NB4 (cell line): Measurements from ENCODE around the gene FZD8.

Experiments
- DNase-seq: peaks from one replicate; pipeline ENCODE4 v3.0.0; 2010; ENCODE audit warnings: low read depth
- H3K4me3 ChIP-seq: one replicate; pipeline ENCODE4 v1.5.1; 2011; ENCODE audit warnings: mild to moderate bottlenecking, low read depth, low read length, moderate library complexity
- MYC ChIP-seq: IDR thresholded peaks from 2 replicates; pipeline ENCODE4 v1.6.1; 2011; ENCODE audit warnings: low read depth, low read length
- POLR2A ChIP-seq: IDR thresholded peaks from 2 replicates; pipeline ENCODE4 v1.6.1; 2011; ENCODE audit warnings: mild to moderate bottlenecking; ENCODE audit not compliant: insufficient read length; ENCODE audit errors: extremely low read depth
- TF ChIP-seq, protein P1 (sequence below): IDR thresholded peaks from 2 replicates; pipeline ENCODE4 v1.6.1; 2011; ENCODE audit warnings: low read depth, low read length
- TF ChIP-seq, protein P2 (sequence below): IDR thresholded peaks from one replicate; pipeline ENCODE4 v1.5.1; 2012; ENCODE audit warnings: low read depth, low read length

The FZD8 gene

DNA sequence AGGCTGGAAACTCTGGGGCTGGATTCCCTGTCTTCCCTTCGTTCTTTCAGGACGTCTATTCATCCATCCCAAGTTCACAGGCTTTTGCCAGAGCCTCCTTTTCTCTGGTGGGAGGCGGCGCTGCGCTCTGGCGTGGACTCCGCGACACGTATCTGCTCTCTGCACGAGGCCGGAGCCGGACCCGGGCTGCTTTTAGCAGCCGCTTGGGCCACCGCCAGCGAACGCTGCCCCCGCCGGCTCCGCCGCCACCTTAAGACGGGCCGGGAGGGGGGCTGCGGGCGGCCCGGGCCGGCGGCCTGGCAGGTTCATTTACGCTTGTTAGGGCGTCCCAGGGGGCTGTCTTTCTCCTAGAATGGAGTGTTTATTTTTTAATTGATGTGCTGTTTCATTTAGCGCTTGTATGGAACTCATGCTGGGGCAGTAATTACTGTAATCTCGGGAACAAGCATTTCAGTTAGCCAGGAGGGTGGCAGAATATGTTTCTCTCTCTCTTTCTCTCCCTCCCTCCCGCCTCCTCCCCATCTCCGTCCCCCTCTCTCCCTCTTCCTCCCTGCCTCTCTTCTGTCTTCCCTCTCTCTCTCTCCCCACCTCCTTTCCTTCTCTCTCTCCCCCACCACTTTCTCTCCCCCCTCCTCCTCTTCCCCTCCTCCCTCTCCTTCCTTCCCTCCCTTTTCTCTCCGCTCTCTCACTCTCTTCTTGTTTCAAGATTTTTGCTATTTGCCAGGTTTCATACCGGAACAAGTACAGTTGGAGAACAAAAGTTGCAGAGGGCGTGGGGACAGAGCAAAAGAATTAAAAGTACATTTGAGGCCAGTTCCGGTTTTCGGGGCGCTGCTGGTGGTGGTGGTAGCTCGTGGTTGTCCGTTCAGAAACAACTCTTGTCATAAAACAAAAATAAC is 1.3 kb upstream of the FZD8 start:
- DNase-seq, result peak; percentile 12
- TF ChIP-seq, protein P1, sequence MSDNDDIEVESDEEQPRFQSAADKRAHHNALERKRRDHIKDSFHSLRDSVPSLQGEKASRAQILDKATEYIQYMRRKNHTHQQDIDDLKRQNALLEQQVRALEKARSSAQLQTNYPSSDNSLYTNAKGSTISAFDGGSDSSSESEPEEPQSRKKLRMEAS, result no peak
- TF ChIP-seq, protein P2, sequence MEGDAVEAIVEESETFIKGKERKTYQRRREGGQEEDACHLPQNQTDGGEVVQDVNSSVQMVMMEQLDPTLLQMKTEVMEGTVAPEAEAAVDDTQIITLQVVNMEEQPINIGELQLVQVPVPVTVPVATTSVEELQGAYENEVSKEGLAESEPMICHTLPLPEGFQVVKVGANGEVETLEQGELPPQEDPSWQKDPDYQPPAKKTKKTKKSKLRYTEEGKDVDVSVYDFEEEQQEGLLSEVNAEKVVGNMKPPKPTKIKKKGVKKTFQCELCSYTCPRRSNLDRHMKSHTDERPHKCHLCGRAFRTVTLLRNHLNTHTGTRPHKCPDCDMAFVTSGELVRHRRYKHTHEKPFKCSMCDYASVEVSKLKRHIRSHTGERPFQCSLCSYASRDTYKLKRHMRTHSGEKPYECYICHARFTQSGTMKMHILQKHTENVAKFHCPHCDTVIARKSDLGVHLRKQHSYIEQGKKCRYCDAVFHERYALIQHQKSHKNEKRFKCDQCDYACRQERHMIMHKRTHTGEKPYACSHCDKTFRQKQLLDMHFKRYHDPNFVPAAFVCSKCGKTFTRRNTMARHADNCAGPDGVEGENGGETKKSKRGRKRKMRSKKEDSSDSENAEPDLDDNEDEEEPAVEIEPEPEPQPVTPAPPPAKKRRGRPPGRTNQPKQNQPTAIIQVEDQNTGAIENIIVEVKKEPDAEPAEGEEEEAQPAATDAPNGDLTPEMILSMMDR, result no peak
- TF ChIP-seq MYC (no peak), POLR2A (no peak)
- no peak overlapping the region for H3K4me3 ChIP-seq

DNA sequence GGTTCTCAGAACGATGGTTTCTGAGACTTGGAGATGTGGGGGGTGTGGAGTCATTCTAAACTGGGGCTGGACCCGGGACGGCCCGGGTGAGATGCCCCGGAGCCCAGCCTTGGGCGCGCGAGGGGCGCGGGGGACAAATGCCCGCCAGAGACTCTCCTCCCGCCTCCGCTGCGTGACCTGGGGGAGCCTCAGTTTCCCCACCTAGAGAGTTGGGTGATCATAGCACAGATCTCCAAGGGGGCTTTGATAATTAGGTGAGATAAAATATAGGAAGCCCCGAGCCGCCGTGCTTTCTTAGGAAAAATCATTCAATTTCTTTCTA is 658 bp upstream of the FZD8 start:
- TF ChIP-seq, protein P1, result no peak
- TF ChIP-seq POLR2A (no peak), MYC (no peak)
- TF ChIP-seq, protein P2, result no peak
- H3K4me3 ChIP-seq, result no peak overlapping the region
- DNase-seq, result no peak

DNA sequence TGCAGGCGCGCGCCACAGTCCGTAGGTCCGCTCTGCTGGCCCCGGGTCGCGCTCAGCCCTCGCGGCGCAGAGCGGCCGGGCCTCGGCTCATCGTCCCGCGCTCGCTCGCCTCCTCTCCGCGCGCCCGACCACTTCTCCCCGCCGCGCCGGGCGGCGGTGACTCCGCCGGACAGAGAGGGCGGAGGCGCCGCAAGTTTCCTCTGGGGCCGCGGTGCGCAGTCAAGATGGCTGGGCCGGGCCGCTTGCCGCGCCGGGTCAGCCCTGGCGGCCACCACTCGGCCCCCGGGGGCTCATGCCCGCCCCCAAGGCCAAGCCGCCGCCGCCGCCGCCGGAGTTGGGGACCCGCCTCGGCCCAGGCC is 441 bp downstream of the FZD8 start:
- DNase-seq, result no peak
- TF ChIP-seq, protein P2, result no peak
- TF ChIP-seq, protein P1, result no peak
- TF ChIP-seq POLR2A (no peak), MYC (no peak)
- H3K4me3 ChIP-seq, result no peak overlapping the region

DNA sequence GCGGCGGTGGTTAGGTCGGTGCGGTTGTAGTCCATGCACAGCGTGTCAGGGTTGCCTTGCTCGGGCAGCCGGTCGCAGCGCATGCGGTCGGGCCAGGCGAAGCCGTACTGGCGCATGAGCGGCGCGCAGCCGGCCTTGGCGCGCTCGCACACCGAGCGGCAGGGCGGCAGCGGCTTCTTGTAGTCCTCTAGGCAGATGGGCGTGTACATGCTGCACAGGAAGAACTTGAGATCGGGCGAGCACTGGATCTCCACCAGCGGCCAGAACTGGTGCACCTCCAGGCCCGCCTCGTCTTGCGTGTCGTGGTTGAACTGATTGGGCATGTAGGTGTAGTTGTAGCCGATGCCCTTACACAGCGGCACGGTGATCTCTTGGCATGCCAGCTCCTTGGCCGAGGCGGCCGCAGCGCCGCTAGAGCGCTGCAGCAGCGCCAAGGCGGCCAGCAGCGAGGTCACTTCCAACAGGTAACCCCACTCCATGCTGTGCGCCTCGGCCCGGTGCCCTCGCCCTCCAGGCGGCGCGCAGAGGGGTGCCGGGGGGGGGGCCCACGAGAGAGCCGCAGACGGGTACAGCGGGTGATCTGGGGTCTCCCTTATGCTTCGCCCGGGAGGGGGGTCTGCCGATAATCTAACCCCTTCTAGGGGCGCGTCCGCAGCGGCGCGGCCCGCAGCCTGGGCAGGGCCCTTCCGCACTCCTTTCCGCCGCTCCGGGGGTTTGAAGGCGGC is 983 bp downstream of the FZD8 start:
- DNase-seq, result no peak
- TF ChIP-seq MYC (no peak), POLR2A (no peak)
- TF ChIP-seq, protein P2, result no peak
- TF ChIP-seq, protein P1, result no peak
- H3K4me3 ChIP-seq, result no peak overlapping the region

DNA sequence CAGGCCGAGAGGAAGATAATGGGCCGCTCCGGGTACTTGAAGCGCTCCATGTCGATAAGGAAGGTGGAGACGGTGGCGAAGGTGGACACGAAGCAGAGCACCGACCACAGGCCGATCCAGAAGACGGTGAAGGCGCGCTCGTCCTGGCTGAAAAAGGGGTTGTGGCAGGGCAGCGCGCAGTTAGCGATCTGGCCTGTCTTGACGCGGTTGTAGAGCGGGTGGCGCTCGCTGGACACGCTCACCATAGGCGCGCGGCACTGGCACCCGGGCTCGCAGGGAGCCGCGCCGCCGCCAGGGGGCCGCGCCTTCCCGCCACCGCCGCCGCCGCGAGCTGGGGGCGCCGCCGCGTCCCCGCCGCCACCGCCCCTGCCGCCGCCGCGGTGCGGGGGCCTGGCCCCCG is 1.6 kb downstream of the FZD8 start:
- DNase-seq, result no peak
- no peak overlapping the region for H3K4me3 ChIP-seq
- no peak for TF ChIP-seq MYC
- TF ChIP-seq POLR2A, result no peak
- TF ChIP-seq, protein P1, result no peak
- TF ChIP-seq, protein P2, result no peak
